ENCODE data around the gene EIF4A2. TPM values are rescaled to one million over a fixed set of nuclear protein-coding genes. Genes with fewer than 3 reads are reported as not detected.

EIF4A2 gene
- total RNA-seq, result 383 and 424 TPM in 2 replicates

DNA sequence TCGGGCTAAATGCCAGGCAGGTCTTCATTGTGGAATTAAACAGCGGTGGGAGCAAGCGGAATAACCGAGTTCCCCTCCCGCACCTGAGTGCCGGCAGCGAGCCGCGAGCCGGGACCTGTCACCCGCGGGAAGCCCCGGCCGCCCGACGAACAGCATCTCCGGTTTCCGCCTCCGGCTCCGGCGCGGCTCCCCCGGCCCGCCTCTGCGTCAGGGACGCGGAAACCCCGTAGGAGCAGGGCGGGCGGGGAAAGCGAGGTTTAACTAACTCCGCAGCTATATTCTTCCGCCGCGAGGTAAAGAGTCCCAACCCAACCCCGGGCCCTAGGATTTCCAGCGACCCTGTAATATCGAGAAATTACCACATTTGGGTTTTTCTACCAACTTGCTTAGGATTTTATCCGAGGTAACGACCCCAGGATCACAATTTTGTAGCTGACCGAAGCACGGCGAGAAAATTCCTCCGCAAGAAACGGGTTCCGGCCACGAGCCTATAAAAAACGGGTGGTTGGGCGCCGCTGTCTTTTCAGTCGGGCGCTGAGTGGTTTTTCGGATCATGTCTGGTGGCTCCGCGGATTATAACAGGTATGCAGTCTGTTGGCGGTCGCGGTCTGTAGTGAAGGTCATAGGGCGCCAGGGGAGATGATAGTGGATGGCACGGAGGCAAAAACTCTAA lies at the start of gene EIF4A2:
Gene EIF4A2 (plus strand): TSS at position 520 of the 673 bp plus-strand sequence. CDS start 34 bp downstream, at position 554.

DNA sequence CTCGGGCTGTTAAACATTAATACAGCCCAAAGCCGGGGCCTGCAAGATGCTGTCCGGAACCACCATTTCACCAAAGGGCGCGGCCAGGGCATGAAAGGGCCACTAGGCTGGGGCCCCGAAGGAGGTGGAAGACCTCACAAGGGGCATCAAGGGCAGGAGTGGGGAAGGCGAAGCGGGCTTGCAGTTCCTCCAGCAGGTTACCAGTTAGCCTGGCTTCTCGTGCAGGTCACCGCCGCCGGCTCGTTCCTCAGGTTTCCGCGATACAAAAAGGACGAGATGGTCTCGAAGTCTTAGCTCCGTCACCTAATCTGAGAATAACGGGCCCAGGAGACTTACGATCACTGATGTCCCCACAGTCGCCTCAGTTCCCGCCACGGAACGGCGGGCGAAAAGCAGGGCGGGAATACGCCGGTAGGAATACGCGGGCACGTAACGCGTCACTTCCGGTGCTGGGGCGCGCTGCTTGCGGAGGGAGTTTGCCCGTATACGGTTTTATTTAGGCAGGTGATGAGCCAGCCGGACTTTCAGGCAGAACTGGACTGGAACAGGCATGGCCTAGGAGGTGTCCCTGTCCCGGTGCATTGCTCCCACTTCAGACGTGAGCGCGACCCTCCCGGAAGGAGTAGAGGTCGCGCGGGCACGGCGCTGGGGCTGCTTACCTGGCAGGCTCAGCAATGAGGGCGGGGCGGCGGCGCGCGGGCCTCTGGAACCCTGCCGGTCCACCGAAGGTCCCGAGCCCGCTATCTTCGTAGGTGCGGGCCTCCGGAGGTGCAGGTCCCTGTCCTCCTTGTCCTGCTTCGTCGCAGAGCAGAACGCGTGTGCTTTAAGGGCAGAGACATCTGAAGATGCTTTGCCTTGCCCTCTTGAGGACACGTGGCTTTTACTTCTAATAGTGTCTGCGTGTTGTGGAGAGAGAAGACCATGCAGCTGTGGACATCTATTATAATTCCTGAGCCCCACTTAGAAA lies 23.0 kb downstream of the EIF4A2 start, which contains the start of gene RFC4:
Gene RFC4 (minus strand): TSS at position 394 of the 967 bp plus-strand sequence. CDS start 1,769 bp downstream, outside the sequence.

Small RNA genes lying within 50 kb of the gene (small RNA-seq; reads per million reads assigned to genes)
- gene RF00092 (not detected), gene RNU6-1105P (not detected), gene SNORA4 (not detected), gene SNORA63 (not detected), gene SNORA81 (not detected), gene SNORD2 (not detected)

Other genes starting within 250 kb of the EIF4A2 start
- gene CRYGS, start 239.2 kb upstream of the EIF4A2 start, total RNA-seq, result 0.65 and 0.85 TPM in 2 replicates
- 15.7 and 22.6 TPM in 2 replicates for gene TBCCD1, start 216.2 kb upstream of the EIF4A2 start, total RNA-seq
- gene DNAJB11, start 212.9 kb upstream of the EIF4A2 start, total RNA-seq, result 31.6 and 32.9 TPM in 2 replicates
- not detected in 2 replicates for gene AHSG, start 170.5 kb upstream of the EIF4A2 start, total RNA-seq
- gene FETUB, start 143.2 kb upstream of the EIF4A2 start, total RNA-seq, result not detected in 2 replicates
- gene HRG, start 117.6 kb upstream of the EIF4A2 start, total RNA-seq, result not detected in 2 replicates
- gene KNG1, start 66.2 kb upstream of the EIF4A2 start, total RNA-seq, result not detected in 2 replicates
- 3.6 and 6.5 TPM in 2 replicates for gene RFC4, start 22.9 kb downstream of the EIF4A2 start, total RNA-seq
- gene ADIPOQ, start 59.1 kb downstream of the EIF4A2 start, total RNA-seq, result not detected in 2 replicates
- 3.9 and 4.6 TPM in 2 replicates for gene ST6GAL1, start 146.9 kb downstream of the EIF4A2 start, total RNA-seq